ENCODE data around the gene FXR2.
A peak's percentile ranks its signal among the peaks of the same experiment; 100 is the strongest.
"Not testable (repeated sequence)": the region's sequence is repeated elsewhere in the genome, so short reads cannot be mapped to it uniquely, and the experiment has no call there.

Gene FXR2

DNA sequence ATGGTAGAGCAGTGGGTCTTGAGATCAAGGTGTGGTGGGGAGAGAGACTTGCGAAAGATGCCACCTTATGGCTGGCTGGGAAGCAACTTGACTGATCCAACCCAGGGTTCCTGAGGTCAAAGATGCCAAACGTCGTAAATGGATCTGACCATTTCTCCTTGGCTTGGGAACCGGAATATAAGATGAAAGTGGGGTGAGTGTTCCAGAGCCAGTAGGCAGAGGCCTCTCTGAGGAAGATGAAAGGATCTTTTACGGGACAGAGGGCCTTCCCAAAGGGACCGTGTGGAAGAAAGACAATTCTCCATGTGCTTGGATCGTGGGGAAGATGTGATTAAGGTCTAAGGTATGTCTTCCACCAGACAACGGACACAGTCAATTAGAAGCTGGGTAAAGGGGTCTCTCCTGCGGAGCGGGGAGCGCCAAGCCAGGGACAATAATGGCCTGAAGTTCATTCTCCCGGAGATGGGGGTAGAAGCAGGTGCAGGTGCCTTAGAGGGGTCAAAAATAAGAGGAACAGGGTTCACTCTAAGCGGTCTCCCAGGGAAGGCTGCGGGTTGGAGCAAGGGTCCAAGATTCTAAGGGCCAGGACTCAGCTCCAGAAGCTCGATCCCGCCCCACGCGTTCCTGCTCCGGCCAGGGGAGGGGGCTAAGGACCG is 800 bp downstream of the FXR2 start:
- H3K4me1 Mint-ChIP-seq: peaks cover 51% of the 10 kb centered on the region
- no peak for ATAC-seq
- peak overlapping the region; percentile 86 for H3K4me3 Mint-ChIP-seq
- H3K36me3 Mint-ChIP-seq: peaks cover 22% of the 10 kb centered on the region
- peak overlapping the region; percentile 80 for H3K27ac Mint-ChIP-seq
- no peaks in the 10 kb centered on the region for H3K27me3 Mint-ChIP-seq
- no peaks in the 10 kb centered on the region for H3K9me3 Mint-ChIP-seq

DNA sequence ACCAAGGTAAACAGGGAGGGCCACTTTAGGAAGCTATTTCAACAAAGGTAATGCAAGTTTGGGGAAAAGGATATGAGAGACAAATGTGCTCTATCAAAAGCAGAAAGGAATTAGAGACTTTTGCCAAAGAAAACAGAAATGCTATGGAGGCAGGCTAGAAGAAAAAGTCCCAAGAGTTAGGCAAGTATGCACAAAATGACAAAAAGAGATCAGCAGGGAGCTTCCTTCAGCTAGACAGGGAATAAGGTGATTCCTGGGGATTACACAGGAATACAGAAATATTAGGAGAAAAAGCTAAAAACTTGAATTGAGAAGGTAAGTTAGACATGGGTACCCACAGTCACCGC is 2.4 kb downstream of the FXR2 start:
- peaks cover 47% of the 10 kb centered on the region for H3K4me1 Mint-ChIP-seq
- H3K9me3 Mint-ChIP-seq: no peaks in the 10 kb centered on the region
- H3K27me3 Mint-ChIP-seq: no peaks in the 10 kb centered on the region
- no peak overlapping the region for H3K27ac Mint-ChIP-seq
- H3K4me3 Mint-ChIP-seq: no peak overlapping the region
- no peak for ATAC-seq
- H3K36me3 Mint-ChIP-seq: peaks cover 22% of the 10 kb centered on the region

DNA sequence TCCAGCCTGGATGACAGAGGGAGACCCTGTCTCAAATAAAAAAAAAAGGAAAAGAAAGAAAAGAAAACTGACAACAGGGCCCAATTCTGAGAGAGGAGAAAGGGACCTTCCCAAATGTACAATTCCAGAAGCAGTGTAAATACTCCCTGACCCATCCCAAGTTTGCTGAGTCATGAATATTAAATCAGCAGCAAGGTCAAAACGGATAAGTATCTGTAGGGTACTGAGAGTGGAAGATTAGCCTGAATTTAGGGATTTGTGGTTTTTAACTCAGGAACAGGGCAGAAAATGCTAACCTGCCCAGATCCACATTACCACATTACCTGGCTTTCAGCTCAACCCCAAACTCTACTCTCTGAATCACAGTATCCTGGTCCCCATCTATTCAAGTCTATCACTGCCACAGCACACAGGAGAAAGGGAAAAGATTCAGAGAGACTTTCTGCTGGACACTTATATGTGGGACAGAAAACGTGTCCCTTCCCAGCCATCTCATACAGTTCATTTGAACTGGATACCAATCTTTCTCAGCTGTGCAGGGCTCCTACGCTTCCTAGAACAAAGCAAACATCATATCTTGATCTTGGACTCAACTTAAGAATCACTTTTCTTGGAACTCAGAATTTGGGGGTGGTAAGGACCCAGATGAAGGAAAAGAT is 2.9 kb downstream of the FXR2 start:
- peaks cover 47% of the 10 kb centered on the region for H3K4me1 Mint-ChIP-seq
- no peak overlapping the region for H3K4me3 Mint-ChIP-seq
- H3K27ac Mint-ChIP-seq: peak overlapping the region; percentile 62
- no peak for ATAC-seq
- no peaks in the 10 kb centered on the region for H3K9me3 Mint-ChIP-seq
- H3K27me3 Mint-ChIP-seq: no peaks in the 10 kb centered on the region
- H3K36me3 Mint-ChIP-seq: peaks cover 22% of the 10 kb centered on the region

DNA sequence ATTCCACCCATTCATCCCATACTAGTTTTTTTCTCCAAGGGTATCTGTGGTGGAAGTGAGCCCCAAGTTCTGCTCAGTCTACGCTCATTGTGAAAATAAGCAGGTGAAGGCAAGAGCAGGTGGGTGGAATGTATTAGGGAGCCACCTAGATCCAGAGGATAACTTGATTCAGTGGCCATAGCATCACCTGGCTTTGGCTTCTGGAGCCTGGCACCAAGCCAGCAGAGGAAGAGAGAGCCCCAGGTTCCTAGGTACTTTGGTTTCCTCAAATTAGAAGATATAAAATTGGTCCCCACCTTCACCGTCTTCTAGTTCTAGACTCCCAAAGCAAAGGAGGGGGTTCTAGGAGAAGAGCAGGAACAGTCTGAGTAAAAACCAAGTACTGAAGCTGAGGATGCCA is 4.1 kb downstream of the FXR2 start:
- Mint-ChIP-seq H3K27me3 (no peaks in the 10 kb centered on the region), H3K27ac (no peak overlapping the region), H3K4me1 (peaks cover 53% of the 10 kb centered on the region), H3K4me3 (no peak overlapping the region), H3K9me3 (no peaks in the 10 kb centered on the region), H3K36me3 (peaks cover 28% of the 10 kb centered on the region)
- ATAC-seq: no peak

DNA sequence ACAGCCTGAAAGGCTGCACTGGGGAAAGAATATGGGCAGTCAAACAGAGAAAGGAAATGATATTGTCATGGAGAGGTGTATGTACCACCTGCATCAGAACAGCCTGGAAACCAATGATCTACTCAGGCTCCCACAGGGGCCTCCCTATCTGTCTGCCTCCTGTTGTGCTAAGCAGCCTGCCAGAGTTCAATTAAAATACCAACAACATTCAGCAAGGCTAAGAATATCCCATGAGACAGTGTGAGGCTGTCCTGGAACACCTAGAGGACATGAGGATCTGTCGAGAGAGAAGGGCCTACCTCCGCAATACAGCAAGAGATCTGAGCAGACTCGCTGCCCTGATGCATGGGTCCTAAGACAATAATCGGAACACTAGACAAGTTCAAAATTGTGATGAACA is 8.4 kb downstream of the FXR2 start:
- Mint-ChIP-seq H3K27ac (no peak overlapping the region), H3K9me3 (no peaks in the 10 kb centered on the region), H3K36me3 (peaks cover 51% of the 10 kb centered on the region), H3K4me3 (no peak overlapping the region), H3K27me3 (no peaks in the 10 kb centered on the region), H3K4me1 (peaks cover 25% of the 10 kb centered on the region)
- no peak for ATAC-seq

DNA sequence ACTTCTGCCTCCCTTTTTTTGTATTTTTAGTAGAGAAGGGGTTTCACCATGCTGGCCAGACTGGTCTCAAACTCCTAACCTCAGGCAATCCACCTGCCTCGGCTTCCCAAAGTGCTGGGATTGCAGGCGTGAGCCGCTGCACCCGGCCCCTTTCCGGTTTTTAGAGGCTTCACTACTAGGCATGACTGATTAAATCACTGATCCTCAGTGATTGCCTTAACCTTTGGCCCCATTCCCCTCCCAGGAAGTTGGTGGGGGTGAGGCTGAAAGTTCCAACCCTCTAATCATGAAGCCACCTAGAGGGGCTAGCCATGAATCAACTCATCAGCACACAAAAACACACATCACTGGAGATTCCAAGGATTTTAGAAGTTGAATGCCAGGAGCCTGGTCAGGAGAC is 17.1 kb downstream of the FXR2 start:
- ATAC-seq, H3K9me3 Mint-ChIP-seq, H3K27ac Mint-ChIP-seq, H3K27me3 Mint-ChIP-seq, H3K4me3 Mint-ChIP-seq, H3K4me1 Mint-ChIP-seq: not testable (repeated sequence)
- peaks cover 72% of the 10 kb centered on the region for H3K36me3 Mint-ChIP-seq

DNA sequence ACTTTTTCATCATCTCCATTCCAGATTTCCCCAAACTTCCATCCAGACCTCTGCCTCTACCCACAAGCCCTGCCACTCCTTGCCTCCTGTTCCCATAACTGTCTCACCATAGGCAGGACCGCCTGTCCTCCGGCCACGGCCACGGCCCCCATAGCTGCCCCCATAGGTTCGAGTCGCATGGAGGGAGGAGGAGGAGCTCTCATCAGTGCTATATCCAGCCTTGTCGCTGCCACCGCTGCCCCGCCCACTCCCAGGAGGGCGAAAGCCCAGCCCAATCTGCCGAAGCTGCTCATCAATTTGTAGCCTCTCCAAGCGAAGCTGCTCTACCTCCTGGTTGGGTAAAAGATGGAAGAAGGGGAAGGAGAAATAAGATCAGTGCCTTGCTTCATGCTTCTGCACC is 21.4 kb downstream of the FXR2 start:
- H3K36me3 Mint-ChIP-seq: peaks cover 62% of the 10 kb centered on the region
- no peaks in the 10 kb centered on the region for H3K4me1 Mint-ChIP-seq
- no peak overlapping the region for H3K4me3 Mint-ChIP-seq
- H3K27ac Mint-ChIP-seq: no peak overlapping the region
- H3K9me3 Mint-ChIP-seq: no peaks in the 10 kb centered on the region
- ATAC-seq: no peak
- no peaks in the 10 kb centered on the region for H3K27me3 Mint-ChIP-seq

DNA sequence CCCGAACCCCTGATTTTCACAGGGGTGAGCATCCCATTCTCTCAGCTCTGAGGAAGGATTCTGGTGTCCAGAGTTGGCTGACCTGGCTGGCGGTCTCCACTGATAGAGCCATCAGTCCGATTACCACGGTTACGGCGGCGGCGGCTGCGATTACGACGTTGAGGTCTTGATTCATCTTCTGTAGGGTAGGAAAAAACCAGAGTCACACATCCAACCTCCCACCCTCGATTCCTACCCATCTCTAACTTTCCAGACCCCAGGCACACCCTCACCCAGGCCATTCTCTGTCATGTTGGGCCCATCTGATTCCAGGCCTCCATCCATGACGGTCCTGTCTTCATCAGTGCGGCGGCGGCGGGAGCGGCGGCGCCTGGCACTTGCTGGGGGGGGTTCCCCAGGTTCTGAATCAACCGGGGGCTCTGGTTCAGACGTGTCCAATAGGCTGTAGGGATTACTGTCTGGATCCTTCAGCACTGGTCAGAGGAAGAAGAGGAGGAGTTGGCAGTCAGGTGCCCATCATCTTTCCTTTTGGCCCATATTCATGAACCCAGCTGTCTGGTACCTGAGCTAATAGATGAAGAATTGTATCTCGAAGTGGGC is 22.2 kb downstream of the FXR2 start:
- H3K4me3 Mint-ChIP-seq: no peak overlapping the region
- H3K27me3 Mint-ChIP-seq: no peaks in the 10 kb centered on the region
- H3K4me1 Mint-ChIP-seq: no peaks in the 10 kb centered on the region
- no peak overlapping the region for H3K27ac Mint-ChIP-seq
- ATAC-seq: no peak
- no peaks in the 10 kb centered on the region for H3K9me3 Mint-ChIP-seq
- peaks cover 65% of the 10 kb centered on the region for H3K36me3 Mint-ChIP-seq

DNA sequence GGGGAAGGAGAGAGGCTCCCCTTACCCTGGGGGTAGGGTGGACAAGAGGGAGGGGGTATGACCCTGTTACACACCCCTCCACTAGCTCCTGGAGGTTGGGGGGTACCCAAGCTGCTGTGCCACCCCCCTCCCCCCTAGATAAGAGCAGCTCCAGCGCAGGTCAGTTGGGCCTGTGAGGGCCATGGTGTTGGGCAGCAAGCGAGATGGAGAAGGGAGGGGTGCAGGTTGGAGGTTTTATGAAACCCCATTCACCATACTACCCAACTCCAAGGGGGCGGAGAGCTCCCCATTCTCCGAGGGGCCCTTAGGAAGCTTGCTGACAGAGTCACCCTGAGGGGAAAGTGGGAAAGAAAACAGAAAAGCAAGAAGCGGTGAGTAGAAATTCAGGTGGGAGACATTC is 23.1 kb downstream of the FXR2 start:
- H3K27ac Mint-ChIP-seq: no peak overlapping the region
- H3K27me3 Mint-ChIP-seq: no peaks in the 10 kb centered on the region
- no peak overlapping the region for H3K4me3 Mint-ChIP-seq
- H3K9me3 Mint-ChIP-seq: no peaks in the 10 kb centered on the region
- H3K4me1 Mint-ChIP-seq: no peaks in the 10 kb centered on the region
- no peak for ATAC-seq
- peaks cover 63% of the 10 kb centered on the region for H3K36me3 Mint-ChIP-seq

DNA sequence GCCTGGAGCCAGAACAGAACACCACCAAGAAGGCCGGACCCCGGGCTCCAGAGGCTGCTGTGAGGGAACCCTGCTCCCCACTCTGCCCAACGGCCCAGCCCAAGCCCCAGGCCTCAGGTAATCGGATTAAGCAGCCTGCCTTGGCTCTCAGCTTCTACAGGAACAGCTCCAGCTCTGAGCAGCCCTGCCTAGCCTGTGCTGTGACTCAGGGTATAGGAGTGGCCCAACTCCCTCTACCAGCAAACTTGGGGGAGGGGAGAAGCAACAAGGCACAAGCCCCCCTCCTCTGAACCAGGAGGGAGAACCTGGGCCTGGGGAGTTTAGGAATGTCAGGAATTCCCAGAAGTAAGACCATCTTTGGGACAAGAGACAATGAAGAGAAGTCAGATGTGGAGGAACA is 24.0 kb downstream of the FXR2 start:
- no peaks in the 10 kb centered on the region for H3K9me3 Mint-ChIP-seq
- H3K4me3 Mint-ChIP-seq: no peak overlapping the region
- no peak overlapping the region for H3K27ac Mint-ChIP-seq
- H3K36me3 Mint-ChIP-seq: peaks cover 62% of the 10 kb centered on the region
- H3K4me1 Mint-ChIP-seq: peaks cover 2% of the 10 kb centered on the region
- no peaks in the 10 kb centered on the region for H3K27me3 Mint-ChIP-seq
- no peak for ATAC-seq

DNA sequence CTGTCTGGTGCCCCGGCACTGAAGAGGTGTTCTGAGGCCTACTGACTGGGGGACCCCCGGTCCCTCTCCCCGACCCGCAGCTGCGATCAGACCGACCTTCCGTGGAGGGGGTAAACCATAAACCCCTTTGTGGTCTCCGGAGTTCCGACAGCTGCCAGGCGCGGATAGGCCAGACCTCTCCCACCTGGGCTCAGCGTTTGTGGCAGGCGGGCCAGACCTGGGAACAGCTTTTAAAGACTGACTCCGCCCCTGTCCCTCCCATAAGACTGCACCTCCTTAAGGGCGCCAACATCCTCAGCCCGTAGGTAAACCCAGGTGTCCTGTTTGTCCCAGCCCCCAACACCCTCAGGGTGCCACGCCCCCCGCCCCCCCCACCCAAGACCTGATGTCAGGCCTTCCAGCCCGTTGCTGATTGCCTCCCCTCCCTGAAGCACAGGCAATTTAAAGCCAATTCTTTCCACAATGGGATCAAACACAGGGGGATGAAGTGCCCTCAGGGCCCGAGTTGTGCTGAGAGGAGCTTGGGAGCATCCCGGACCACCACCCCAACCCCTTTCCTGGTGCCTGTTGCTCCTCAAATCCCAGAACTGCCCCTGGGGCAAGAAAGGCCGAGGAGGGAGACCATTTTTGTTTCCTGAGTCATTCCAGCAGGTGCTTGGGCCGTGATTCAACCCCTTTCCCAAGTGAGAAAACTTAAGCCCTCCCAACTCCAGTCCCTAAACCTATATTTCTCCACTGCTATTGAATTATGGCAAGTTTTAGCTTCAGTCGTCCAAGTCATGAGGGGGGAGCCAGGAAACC is 24.6 kb downstream of the FXR2 start, which contains the start of gene SOX15:
Gene SOX15 (minus strand): TSS at position 204 of the 801 bp plus-strand sequence. CDS start 418 bp downstream, outside the sequence.
- H3K9me3 Mint-ChIP-seq: no peaks in the 10 kb centered on the region
- no peaks in the 10 kb centered on the region for H3K27me3 Mint-ChIP-seq
- no peak for ATAC-seq
- H3K4me3 Mint-ChIP-seq: no peak within 1 kb of the TSS
- no peak within 1 kb of the TSS for H3K27ac Mint-ChIP-seq
- H3K4me1 Mint-ChIP-seq: peaks cover 8% of the 10 kb centered on the region
- peaks cover 59% of the 10 kb centered on the region for H3K36me3 Mint-ChIP-seq

DNA sequence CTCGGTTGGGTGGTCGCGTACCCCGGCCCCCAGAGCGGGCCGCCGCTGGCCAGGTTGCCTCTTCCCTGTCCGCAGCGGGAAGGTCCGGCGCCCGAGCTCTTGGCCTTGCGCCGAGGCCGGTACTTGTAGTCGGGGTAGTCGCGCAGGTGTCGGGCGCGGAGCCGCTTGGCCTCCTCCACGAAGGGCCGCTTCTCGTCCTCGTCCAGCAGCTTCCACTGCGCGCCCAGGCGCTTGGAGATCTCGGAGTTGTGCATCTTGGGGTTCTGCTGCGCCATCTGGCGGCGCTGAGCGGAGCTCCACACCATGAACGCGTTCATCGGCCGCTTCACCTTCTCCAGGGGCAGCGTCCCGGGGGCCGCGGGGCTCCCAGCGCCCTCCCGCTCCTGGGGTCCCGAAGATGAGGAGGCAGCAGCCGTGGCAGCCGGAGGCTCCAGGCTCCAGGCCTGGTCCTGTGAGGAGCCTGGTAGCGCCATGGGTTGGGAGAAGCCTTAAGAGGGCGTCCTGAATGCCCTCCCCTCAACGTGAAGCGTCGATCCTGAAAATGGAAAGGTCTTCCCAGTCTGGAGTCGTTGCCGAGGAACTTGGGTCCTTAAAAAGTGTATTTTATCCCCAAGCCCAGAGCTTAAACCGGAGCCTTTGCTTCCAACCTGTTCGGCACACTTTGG is 25.4 kb downstream of the FXR2 start:
- Mint-ChIP-seq H3K27me3 (no peaks in the 10 kb centered on the region), H3K4me3 (no peak overlapping the region), H3K27ac (no peak overlapping the region), H3K4me1 (peaks cover 15% of the 10 kb centered on the region), H3K9me3 (no peaks in the 10 kb centered on the region), H3K36me3 (peaks cover 61% of the 10 kb centered on the region)
- ATAC-seq: peak; percentile 74

DNA sequence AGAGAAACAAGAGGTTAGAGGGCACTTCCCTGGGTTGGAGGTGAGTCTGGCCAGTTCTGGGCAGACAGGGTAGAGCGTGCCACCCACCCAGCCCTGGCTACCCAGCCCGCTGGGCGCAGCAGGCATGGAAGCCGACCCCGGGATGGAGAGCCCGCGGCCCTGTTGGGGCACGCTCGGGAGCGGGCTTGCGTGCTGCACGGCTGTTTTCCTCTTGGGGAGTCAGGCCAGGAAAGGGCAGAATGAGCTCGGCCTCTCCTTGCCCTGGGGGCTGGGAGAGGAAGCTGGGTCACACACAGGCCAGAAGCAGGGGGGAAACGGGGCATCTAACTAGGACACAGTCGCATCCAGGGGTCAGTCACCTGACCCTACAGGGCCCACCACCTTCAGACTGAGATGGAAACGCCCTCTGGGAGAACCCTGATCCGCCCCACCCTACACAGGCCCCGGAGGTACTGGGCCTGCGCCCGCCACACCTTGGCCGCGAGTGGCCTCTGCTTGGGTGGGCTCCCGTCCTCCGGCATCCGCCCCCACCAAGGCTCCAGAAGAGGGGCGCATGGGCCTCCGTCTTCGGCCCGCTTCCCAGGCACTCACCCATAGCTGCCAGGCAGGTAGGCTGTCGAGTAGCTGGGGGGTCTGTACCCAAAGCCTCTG is 26.0 kb downstream of the FXR2 start:
- Mint-ChIP-seq H3K27me3 (no peaks in the 10 kb centered on the region), H3K36me3 (peaks cover 57% of the 10 kb centered on the region), H3K27ac (peak overlapping the region; percentile 39), H3K4me3 (no peak overlapping the region), H3K9me3 (no peaks in the 10 kb centered on the region), H3K4me1 (peaks cover 17% of the 10 kb centered on the region)
- ATAC-seq: peak; percentile 25

DNA sequence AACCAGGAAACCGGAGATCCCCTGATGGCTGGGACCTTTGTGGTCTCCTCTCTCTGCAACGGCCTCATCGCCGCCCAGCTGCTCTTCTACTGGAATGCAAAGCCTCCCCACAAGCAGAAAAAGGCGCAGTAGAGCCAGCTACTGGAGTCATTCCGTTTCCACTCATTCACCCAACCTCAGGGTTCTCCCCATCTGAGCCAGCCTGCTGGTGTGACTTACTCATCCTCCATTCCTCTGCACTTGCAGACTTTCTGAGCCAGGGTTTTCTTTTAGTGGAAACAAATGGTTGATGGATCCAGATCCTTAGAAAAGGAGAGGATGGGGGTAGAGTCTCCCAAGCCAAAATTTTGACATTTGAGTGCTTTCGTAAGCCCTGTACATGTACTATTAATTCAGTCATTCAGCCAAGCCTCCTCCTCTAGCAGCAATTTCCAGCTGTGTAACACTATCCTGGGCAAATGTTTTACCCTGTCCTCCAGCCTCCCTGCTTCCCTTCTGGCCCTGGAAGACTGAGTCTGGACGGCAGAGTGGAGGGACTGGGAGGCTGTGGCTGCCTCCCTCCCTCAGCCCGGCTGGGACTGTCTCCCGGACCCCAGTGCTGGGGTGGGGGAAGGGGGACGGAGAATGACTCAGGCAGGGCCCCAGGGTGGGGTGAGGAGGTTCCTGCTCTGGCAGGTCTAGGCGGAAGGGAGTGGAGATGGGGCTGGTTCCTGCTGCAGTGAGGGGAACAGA is 27.1 kb downstream of the FXR2 start:
- Mint-ChIP-seq H3K36me3 (peaks cover 47% of the 10 kb centered on the region), H3K4me3 (no peak overlapping the region), H3K4me1 (peaks cover 18% of the 10 kb centered on the region), H3K9me3 (no peaks in the 10 kb centered on the region), H3K27ac (peak overlapping the region; percentile 67), H3K27me3 (no peaks in the 10 kb centered on the region)
- ATAC-seq: no peak

Data from stimulated activated memory B cell treated with anti-CD40 and anti-IgM and Interleukin-4, amounts not matched to agents 10 μg/mL and 1 μg/mL and 100 μg/mL, for 72 hours (primary cell).